NCI-H226 (cell line): ENCODE data around the gene IER3.
A peak's percentile ranks its signal among the peaks of the same experiment; 100 is the strongest.

Experiments
- DNase-seq: peaks from one replicate; pipeline ENCODE4 v3.0.0-alpha.2; 2015

IER3 gene, protein sequence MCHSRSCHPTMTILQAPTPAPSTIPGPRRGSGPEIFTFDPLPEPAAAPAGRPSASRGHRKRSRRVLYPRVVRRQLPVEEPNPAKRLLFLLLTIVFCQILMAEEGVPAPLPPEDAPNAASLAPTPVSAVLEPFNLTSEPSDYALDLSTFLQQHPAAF

DNA sequence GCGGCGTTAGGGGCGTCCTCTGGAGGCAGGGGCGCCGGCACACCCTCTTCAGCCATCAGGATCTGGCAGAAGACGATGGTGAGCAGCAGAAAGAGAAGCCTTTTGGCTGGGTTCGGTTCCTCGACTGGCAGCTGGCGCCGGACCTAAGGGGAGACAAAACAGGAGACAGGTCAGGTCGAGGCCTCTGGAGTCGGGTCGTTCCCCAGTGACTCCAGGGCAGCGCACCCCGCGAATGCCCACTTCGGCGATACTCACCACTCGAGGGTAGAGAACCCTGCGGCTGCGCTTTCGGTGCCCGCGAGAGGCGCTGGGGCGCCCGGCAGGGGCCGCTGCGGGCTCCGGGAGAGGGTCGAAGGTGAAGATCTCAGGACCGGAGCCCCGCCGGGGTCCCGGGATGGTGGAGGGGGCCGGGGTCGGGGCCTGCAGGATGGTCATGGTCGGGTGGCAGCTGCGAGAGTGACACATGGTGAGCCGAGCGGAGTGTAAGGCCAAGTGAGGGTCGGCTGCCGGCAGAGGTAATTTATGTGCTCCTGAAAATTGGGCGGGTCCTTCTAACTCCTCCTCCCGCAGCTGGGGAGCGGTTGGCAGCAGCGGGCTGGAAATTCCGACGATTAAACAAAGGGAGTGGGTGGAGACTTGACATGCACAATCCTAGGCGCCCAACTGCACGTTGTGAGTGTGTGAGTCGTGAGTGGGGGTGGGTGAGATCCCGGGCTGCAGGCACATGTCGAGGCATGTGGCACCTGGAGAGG lies at the start of gene IER3:
Gene IER3, minus strand, starts transcription at position 494 of the 752 bp plus-strand sequence. Its CDS starts 29 bp downstream, at position 465.
- DNase-seq = peak; percentile 78

DNA sequence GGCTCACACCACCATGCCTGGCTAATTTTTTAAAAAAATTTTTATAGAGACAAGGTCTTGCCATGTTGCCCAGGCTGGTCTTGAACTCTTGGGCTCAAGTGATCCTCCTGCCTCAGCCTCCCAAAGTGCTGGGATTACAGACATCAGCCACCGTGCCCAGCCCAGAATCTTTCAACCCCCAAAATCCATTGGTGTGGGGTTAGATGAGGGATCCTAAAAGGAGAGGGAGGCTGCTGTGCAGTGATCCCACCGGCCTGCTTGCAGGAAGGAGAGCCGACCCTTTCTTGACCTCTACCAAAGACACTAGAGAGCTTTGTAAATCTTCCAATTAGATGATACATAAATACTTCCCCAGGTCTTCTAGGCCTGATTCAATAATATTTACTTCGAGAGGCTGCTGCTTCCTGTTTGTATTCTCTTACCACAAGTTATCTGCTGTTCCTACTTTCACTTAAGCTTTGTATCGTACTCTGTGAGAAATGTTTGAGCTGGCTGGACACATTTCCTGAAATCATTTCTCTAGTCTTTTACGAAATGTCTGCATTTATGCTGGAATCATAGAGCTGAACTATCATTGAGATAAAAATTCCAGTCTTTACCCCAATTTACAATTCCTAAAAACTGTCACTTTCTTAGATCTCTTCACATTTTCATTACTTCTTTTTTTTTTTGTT lies 49.3 kb upstream of the IER3 start:
- DNase-seq = no peak

DNA sequence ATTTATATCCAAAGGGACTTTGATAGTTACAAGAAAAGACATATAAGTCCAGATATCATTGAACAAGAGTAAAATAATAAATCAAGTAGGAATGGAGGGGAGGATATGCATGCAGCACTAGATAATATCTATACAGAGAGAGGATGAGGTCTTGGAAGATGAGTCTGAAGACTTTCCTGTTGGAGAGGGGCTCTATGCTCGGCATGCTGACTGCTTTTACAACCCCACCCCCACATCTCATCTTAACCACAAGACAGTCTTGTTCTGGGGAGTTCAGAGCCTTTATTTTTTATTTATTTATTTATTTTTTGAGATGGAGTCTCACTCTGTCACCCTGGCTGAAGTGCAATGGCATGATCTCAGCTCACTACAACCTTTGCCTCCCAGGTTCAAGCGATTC lies 48.4 kb upstream of the IER3 start:
- DNase-seq = no peak

DNA sequence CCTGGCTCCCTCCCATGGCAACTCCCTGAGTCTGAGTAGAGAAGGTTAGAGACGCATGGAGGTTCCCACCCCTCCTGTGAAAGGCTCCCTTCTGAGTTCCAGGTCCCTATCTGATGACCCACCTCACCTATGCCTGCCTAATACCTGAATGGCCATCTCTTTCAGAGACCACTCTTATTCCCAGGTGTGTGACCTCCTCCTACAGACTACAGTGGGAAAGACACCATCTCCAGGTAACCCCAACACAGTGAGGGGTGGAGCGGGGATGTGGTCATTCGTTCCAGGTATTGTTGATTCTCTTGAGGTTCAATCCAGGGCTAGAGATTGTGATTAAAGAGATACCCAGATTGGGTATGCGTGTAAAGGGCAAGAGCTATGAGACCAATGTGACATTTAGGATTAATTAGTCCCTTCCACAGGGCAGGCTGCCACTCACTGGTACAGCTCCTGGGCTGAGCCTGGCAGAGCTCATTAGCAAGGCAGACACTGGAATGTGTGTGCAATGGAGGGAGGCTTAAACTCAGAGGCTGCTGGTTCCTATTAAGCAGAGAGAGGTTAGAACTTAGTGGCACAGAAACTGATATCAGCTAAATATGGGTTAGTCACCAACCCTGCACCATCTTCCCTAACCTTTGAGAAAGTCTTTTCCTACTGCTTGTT lies 46.5 kb upstream of the IER3 start:
- no peak for DNase-seq

DNA sequence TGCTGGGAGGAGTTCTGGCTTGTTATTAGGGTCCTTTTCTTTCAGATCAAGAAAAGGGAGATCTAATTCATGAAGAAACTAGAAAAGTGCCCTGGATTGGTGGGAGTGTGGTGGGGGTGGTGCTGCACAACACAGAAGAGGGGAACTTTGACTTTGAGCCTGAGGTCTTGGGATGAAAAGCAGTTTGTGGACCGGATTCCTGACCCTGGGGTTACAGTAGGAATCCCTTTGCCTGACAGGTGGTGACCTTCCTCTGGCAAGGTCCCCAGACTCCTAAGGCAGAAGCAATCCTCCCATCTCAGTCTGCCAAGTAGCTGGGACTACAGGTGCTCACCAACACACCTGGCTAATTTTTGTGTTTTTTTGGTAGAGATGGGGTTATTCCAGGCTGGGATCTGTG lies 45.3 kb upstream of the IER3 start:
- no peak for DNase-seq

DNA sequence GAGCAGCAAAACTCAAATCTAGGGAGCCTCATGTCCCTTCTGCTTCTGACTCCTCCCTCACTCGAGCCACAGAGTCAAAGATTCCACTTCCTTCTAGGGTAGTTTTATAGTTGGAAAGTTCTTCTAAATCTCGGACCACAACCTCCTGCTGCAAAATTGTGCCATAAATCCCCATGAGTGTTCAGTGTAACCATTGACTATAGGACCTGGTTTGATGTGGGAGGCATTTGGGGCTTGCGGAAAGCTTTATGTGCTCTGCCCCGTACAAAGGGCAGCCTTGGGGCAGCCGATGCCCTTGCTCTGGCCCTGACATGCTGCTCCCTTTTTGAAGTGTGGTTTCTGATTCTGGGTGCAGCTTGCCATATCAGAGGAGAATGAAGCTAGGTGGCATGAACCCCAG lies 43.6 kb upstream of the IER3 start:
- DNase-seq = no peak

DNA sequence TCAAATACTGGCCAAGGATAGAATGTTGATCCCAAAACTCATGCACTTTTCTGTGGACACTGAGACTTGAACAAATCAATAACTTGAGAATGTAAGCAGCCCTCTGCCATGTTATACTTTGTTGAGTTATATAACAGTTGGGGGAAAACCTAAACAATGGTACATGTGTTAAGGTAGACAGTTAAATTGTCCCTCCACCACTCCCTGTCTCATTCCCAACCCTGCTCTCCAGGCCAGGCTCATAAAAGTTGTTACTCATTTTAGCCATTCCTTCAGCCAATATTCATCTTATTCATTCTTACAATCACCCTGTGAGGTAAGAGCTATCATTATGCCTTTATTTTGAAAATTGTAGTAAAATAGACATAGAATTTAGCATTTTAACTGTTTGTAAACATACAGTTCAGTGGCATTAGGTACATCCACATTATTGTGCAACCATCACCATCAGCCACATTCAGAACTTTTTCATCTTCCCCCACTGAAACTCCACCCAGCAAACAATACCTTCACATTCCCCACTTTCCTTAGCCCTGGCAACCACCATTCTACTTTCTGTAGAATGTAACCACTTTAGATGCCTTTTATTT lies 38.2 kb upstream of the IER3 start:
- DNase-seq = no peak

DNA sequence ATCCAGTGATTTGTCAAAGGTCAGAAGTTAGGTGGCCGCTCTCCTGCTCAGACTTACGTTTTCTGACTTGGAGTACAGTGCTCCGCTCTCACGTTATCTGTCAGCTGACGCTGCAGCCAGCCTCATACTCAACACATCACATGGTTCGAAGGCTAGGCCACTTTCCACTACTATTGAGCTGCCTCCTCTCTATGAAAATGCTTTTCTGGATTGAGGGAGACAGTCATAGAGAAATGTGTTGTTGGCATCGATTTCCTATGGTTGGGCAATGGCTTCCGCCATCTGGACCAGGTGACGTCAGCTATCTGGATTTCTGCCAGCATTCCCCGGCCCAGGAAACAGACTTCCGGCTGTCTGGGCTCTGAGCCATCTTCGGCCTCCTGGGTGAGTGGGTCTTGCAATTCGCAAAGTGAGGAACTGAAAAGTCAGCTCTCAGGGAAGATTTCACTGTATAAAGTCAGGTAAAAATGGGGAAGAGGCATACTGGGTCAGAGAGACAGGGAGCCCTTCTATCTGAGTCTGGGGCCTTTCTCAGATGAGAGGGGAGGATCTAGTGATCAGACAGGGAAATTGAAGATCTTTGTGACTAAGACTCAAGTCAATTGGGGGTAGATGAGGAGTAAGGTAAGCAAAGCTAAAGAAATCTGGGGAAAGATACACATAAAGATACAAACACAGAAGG lies 37.5 kb upstream of the IER3 start:
- peak; percentile 97 for DNase-seq

DNA sequence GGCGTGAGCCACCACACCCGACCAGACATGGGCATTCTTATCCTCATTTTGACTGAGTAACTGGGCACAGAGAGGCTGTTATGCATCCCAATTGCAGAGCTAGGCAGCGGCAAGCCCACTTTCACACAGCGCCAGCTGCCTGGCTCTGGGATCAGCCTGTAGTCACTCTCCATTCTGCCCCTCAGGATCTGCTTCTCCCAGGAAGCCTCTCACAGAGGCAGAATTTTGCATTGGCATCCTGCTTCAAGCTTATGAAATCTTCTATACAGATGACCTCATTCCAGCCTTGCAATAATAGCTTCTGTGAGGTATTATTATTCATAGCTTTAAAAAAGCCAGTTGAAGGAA lies 37.0 kb upstream of the IER3 start:
- DNase-seq = no peak

DNA sequence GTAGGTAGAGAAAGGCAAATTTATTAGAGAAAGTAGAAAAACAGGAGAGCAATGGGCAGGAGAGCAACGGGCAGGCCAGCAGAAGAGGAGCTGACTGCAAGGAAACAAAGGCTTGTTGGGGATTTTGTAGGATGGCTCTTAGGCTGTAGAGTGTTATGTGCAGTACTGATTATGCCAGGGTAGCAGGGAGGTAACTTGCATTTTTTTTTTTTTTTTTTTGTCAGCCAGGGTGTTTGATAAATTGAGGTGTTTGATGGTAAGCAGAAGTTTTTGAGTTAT lies 36.2 kb upstream of the IER3 start:
- no peak for DNase-seq

DNA sequence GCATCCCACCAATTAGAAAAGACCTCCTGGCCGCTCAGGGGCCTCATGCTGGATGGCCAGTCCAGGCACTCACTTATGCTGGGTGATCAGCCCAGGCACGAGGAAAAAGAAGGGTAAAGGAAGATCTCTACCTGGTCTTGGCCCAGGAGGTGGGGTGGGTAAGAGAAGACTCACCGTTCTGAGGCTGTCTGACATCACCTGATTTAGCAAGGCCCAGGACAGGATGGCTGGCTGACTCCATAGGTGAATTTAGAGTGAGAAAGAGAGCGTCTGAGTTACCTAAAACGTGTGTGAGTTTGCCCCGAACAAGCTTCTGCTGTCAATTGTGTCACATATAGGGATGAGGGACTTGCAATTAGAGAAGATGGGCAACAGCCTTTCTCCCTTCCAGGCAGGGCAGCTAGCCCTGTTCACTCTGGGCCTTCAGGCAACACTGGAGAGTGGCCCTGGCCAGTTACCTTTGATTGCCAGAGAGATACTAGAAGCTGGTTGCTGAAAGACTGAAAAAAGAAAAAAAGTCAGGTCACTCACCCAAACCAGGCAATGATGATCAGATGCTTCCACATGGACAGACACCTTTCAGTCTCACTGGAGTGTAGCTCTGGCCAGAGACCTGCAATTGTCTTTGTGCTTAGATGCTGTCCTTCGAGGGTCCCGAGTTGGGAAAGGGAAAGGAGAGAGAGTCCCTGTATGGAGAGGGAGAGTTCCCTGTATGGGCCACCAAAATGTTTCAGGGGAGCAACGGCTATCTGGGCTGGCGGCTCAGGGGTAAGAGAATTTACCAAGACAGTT lies 35.7 kb upstream of the IER3 start:
- DNase-seq = no peak

DNA sequence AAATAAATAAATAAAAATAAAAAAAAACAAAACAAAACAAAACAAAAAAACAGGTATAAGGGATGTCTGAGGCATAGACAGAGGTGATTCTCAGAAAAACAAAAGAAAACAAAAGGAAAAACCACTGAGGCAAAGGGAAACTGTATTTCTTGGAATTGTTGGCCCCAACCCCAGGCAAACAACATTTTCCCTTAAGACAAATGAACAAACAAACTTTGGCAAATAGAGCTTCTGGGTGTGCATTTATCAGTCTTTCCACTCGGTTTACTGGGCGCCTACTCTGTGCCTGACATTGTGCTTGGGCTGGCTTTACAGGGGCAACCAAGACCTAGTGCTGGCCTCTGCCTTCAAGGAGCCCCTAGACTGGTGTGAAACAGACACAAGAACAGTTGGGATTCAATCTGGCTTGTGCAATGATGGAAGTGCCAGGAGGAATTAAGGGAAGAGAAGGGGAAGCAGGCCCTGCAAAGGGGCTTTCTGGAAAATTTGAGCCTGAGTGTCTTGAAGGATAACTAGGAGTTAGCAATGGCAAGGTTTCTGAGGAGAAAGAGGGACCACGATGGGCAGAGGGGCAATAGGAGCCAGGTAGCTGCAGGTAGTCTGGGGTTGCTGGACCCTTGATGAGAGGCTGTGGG lies 33.8 kb upstream of the IER3 start:
- no peak for DNase-seq

DNA sequence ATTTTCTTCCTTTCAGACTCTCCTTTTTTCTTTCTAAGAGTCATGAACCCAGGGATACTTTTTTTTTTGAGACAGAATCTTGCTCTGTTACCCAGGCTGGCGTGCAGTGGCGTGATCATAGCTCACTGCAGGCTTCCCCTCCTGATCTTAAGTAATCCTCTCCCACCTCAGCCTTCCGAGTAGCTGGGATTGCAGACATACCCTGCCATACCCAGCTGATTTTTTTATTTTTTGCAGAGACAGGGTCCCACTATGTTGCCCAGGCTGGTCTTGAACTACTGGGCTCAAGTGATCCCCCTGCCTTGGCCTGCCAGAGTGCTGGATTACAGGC lies 32.8 kb upstream of the IER3 start:
- DNase-seq = no peak

DNA sequence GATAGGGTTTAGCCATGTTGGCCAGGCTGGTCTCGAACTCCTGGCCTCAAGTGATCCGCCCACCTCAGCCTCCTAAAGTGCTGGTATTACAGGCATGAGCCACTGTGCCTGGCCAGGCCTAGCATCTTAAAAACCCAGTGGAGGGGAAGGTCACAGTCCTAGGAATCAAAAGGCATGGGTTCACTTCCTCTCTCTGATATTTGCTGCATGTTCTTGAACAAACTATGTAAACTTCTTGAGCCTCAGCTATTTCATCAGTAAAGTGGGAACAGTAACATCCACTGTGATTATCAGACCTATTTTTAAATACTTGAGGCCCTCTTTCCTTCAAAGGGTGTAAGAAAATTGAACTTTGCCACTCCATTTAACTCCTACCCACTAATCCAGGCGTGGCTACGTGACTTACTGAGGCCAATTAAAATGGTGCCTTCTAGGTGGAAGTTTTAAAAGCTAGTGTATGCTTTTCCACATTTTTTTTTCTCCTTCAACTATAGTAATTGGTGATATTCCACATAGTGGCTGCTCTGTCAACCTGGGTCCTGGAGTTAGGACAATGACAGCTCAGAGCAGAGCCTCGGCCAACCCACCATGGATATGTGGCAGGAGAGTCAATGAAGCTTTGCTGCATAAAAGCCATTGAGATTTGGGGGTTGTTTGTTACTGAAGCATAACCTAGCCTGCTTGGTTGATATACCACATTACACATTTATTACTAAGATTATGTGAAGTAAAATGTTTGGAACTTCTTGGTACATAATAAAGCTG lies 32.2 kb upstream of the IER3 start:
- no peak for DNase-seq

DNA sequence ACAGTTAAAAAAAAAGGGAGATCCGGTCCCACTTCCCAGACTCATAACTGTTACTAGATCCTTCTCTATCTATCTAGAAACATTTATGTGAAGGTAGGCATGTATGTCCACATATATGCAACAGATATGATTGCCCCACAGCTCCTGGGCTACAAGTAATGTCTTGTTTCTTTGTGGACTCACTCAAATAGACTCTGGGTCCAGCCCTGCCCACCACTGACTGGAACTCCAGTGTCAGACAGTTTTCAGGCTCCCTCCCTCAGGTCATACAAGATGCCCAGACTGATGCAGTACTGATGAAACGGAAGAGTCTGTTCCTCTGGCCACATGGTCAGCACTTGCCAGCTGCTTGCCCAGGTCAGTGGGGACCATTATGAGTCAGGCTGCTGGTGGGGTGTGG lies 30.8 kb upstream of the IER3 start:
- no peak for DNase-seq

DNA sequence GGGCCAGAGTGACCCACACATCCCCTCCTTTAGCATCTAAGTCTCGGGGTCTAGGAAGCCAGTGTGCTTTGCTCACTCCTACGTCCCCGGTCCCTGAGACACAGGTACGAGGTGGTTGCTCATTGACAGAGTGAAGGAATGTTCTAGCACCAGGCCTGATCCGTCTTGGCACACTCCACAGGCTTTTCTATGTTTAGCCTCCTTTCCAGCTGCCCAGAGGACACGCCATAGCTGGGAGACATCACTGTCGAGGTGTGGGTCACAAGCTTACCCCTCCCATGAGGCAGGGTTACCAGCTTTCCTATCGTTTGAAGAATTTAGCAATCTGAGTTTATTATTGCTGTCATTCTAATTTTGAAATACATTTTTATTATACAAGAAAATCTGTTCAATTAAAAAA lies 30.4 kb upstream of the IER3 start:
- no peak for DNase-seq

DNA sequence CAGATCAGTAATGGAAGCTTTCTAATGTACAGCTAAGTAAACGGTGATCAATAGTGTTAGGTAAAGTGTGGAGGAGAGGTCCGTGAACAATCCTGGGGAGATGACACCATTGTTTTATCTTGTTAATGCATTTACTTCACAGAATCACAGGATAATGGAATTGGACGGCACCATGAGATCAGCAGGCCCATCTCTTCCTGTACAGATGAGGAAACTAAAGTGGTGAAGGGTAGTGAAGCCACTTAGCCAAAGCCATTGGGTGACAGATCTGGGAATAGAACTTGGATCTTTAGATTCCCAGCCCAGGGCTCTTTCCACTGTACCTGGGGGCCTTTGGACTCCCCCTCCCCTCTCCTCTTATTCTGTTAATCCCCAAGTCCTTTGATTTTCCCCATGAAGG lies 26.2 kb upstream of the IER3 start:
- DNase-seq = no peak

DNA sequence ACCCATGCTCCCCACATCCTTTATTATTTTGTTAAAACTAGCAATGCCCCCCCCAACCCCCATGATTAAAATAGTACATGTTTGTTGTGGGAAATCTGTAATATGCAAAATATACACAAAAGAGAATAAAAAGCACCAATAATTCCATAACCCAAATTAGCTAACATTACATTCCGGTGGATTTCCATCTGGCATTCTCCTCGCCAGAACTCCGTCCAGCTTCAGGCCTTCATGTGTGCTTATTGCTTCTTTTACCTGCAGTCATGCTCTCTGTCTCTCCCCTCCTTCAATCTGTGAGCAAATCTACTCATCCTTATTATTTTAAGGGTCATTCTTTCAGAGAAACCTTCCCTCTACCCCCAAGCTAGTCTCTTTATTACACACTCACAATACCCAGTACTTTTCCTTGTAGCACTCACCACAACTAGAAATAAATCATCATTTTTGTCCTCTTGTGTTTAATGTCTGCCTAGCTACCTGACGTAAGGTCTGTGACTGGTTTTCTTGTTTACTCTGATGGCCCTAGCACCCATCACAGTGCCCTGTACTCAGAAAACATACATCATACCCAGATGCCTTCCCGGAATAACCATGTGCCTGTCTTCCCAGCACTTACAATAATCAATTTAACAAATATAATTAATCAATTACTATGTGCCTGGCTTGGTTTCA lies 25.6 kb upstream of the IER3 start:
- no peak for DNase-seq

DNA sequence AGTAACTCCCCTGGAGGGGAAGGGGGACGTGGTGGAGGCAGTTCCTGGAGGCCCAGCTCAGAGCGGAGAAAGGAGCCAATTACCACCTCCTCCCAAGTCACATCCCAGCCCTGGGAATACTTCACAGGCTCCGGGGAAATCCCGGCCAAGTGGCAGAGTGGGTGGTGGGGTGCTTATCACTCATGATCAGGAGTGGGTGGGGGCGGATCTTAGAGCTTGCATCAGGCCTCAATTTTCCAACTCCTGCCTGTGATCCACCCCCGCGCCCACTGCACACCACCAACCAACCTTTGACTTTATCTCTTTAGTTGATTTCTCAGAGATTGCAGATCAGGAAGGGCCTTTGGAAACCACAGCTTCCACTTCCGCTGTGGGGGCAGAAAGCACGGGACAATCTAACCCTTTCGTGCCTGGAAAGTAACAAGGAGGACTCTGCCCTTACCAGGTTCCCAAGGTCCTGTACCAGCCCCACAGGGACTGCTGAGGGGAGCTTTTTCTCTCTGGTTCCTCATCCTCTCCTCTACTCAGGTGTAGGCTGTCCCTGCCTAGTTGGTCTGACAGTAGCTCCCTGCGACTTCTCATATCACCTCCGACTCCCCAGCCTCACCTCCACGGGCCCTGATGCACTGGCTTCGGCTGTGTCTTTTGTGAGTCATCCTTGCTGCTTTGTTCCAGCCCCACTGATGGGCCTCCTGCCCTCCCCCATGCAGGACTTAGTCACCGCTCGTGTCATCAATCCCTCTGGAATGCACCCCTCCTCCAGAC lies 24.9 kb upstream of the IER3 start:
- DNase-seq = peak; percentile 93

DNA sequence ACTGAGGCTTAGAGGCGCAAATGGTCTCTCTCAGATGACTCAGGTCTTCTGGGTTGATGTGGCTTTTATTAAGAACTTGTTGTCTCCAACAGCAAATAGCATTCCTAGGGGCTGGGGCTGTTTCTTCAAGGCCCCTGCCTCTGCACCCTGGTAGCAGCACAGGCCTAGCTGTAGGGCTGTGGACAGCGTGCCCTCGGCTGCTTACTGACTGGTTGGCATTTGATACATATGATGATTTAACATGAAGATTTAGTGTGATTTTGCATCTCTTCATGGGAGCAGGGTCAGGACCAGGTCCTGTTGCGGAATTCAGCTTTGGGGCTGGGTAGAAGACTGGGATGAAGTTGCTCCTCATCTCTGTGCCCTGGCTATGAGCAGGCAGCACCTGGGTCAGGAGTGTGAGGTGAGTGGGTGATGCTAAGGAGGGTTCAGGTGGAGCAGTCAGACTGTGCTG lies 24.3 kb upstream of the IER3 start:
- DNase-seq = no peak
